Spleen (tissue), 11 donors: Measurements from ENCODE around the gene C1QTNF5. TPM values are rescaled to one million over a fixed set of nuclear protein-coding genes. Genes with fewer than 3 reads are reported as not detected.

Experiments
- DNase-seq: peaks from one replicate; pipeline ENCODE4 v3.0.0-alpha.2; 2020
- H3K27ac ChIP-seq, 8 donors: fragments of 200-600 bp; sonication (generic) in 7 of 8; 1 replicate in 4 of 8; 2 replicates in 4 of 8; pipeline versions ENCODE4 v1.5.0 to v1.8.0; 2016 to 2021; ENCODE audit warnings: inconsistent platforms in 4 of 8, mild to moderate bottlenecking in 4 of 8, moderate library complexity in 1 of 8
- H3K27me3 ChIP-seq, 7 donors: fragments of 200-600 bp; sonication (generic) in 6 of 7; replicated peaks in 1 of 7; 1 replicate in 4 of 7; 2 replicates in 3 of 7; pipeline versions ENCODE4 v1.5.0 to v1.8.0; 2016 to 2021; ENCODE audit warnings: inconsistent platforms in 3 of 7, mild to moderate bottlenecking in 1 of 7
- H3K36me3 ChIP-seq, 6 donors: fragments of 200-600 bp; sonication (generic) in 5 of 6; 1 replicate in 4 of 6; 2 replicates in 2 of 6; pipeline versions ENCODE4 v1.5.0 to v1.8.0; 2016 to 2021; ENCODE audit warnings: inconsistent platforms in 2 of 6
- H3K4me1 ChIP-seq, 6 donors: fragments of 200-600 bp; sonication (generic) in 5 of 6; 1 replicate in 3 of 6; 2 replicates in 3 of 6; pipeline versions ENCODE4 v1.5.0 to v1.8.0; 2016 to 2021; ENCODE audit warnings: inconsistent platforms in 3 of 6
- H3K4me3 ChIP-seq, 8 donors: fragments of 200-600 bp; sonication (generic) in 7 of 8; 1 replicate in 4 of 8; 2 replicates in 4 of 8; pipeline versions ENCODE4 v1.5.0 to v1.8.0; 2016 to 2021; ENCODE audit warnings: inconsistent platforms in 4 of 8, mild to moderate bottlenecking in 4 of 8, moderate library complexity in 2 of 8
- H3K9me3 ChIP-seq, 8 donors: fragments of 200-600 bp; sonication (generic) in 7 of 8; 1 replicate in 4 of 8; 2 replicates in 4 of 8; pipeline versions ENCODE4 v1.5.0 to v1.8.0; 2016 to 2021; ENCODE audit warnings: inconsistent platforms in 4 of 8
- CTCF ChIP-seq, 11 experiments: fragments of 200-600 bp in 7 of 11; fragments of 450-650 bp in 4 of 11; sonication (generic) in 4 of 11; IDR thresholded peaks in 8 of 11; conservative IDR thresholded peaks in 3 of 11; 1 replicate in 7 of 11; 2 replicates in 4 of 11; pipeline versions ENCODE4 v1.4.0 to v1.8.0; 2016 to 2021; ENCODE audit warnings: antibody characterized with exemption in 11 of 11, inconsistent platforms in 4 of 11, mild to moderate bottlenecking in 1 of 11
- POLR2A ChIP-seq, 3 donors: fragments of 450-650 bp; IDR thresholded peaks; one replicate each; pipeline ENCODE4 v1.5.1; 2017; ENCODE audit warnings: antibody characterized with exemption in 3 of 3, mild to moderate bottlenecking in 1 of 3
- POLR2AphosphoS5 ChIP-seq, 3 donors: sonication (generic); formaldehyde crosslinking; IDR thresholded peaks; one replicate each; pipeline ENCODE4 v1.5.1; 2017; ENCODE audit warnings: antibody characterized with exemption in 3 of 3
- WGBS, 5 donors: extraction: QIAGEN DNeasy Blood & Tissue Kit in 3 of 5; methylation state at CpG; one replicate each; pipeline versions ENCODE4 v1.1.5 to v1.1.7; 2013 to 2018; 5-methylcytosine and 5-hydroxymethylcytosine counted together
- intact Hi-C: fragments of 100-400 bp; cut with DNase I; formaldehyde crosslinking; loops from one replicate; pipeline ENCODE4 v1.15.0; 2023; ENCODE audit warnings: low total_unique reads
- polyA plus RNA-seq, 3 donors: library from polyadenylated mRNA; stranded (reverse); fragments of 200-250 nt; gene quantifications; one replicate each; pipeline ENCODE4 v1.2.1, GENCODE V29; 2013
- total RNA-seq, 7 donors: library from RNA; depleted of rRNA in 3 of 7; stranded (reverse); fragments of >200 nt in 3 of 7; fragmentation: NEBNext Ultra II Directional in 4 of 7; extraction: Animal tissue kit (Norgen Biotek cat#: 25700) in 4 of 7; gene quantifications; one replicate each; pipeline versions ENCODE4 v1.1.0 to v1.2.1, GENCODE V29; 2016 to 2021
- donor health status: healthy with polysubstance abuse.
- donor health status: DM: no; HTN: no; CAD: no; lungs with moderate emphysema.
- donor health status: DM: no; HTN: no; CAD: no.
- donor health status: Bipolar disorder and iron deficiency.
- donor health status: healthy.
- donor health status: DM: no; HTN: no; CAD: no.
- donor health status: DM: yes; HTN: yes; CAD: no.

Gene C1QTNF5
- total and polyA plus RNA-seq, 10 donors, result 10.3 to 55.0 (median 29.9) TPM

- no peak overlapping the region for H3K27ac ChIP-seq
- H3K9me3 ChIP-seq, result no peaks in the 10 kb centered on the region
- H3K36me3 ChIP-seq, result no peaks in the 10 kb centered on the region
- TF ChIP-seq CTCF (IDR thresholded peaks at IDR 0.05 in 8 of 11, conservative IDR thresholded peaks at IDR 0.05 in 3 of 11) (no peak), POLR2A (IDR thresholded peaks at IDR 0.05) (no peak), POLR2AphosphoS5 (IDR thresholded peaks at IDR 0.05) (no peak)
- WGBS, 5 donors, result 71 to 77% (median 74%) methylated on average over 17 of the region's 17 CpGs
- peak; percentile 54 for DNase-seq
- no peak overlapping the region for H3K4me3 ChIP-seq
- H3K4me1 ChIP-seq, result peaks cover 0 to 39% (median 13%) of the 10 kb centered on the region in 6 donors
- intact Hi-C loops, result no loop called here
- H3K27me3 ChIP-seq, result peaks cover 0 to 94% (median 35%) of the 10 kb centered on the region in 7 donors
Measured at GRCh38 chr11:119368121-119369034, 27.7 kb upstream of the C1QTNF5 start.

GRCh38 chr11:119367661-119368120 lies 27.0 kb upstream of the C1QTNF5 start:
- intact Hi-C loops, result no loop called here
- no peak for TF ChIP-seq CTCF (IDR thresholded peaks at IDR 0.05 in 8 of 11, conservative IDR thresholded peaks at IDR 0.05 in 3 of 11)
- TF ChIP-seq POLR2AphosphoS5 (IDR thresholded peaks at IDR 0.05), result no peak
- no peak for TF ChIP-seq POLR2A (IDR thresholded peaks at IDR 0.05)
- Histone ChIP-seq H3K27ac (no peak overlapping the region), H3K27me3 (peaks cover 0 to 94% (median 40%) of the 10 kb centered on the region in 7 donors), H3K4me3 (no peak overlapping the region), H3K4me1 (peaks cover 0 to 44% (median 18%) of the 10 kb centered on the region in 6 donors), H3K36me3 (no peaks in the 10 kb centered on the region), H3K9me3 (no peaks in the 10 kb centered on the region)
- 60 to 85% (median 70%) methylated on average over 8 to 9 of the region's 9 CpGs for WGBS, 5 donors
- peak; percentile 31 for DNase-seq

GRCh38 chr11:119366690-119367620 lies 26.3 kb upstream of the C1QTNF5 start:
- peaks cover 0 to 94% (median 40%) of the 10 kb centered on the region in 7 donors for H3K27me3 ChIP-seq
- DNase-seq, result peak; percentile 18
- H3K4me1 ChIP-seq, result peaks cover 0 to 44% (median 18%) of the 10 kb centered on the region in 6 donors
- TF ChIP-seq CTCF (IDR thresholded peaks at IDR 0.05 in 8 of 11, conservative IDR thresholded peaks at IDR 0.05 in 3 of 11), result no peak
- TF ChIP-seq POLR2AphosphoS5 (IDR thresholded peaks at IDR 0.05), result no peak
- TF ChIP-seq POLR2A (IDR thresholded peaks at IDR 0.05), result no peak
- H3K4me3 ChIP-seq, result no peak overlapping the region
- H3K27ac ChIP-seq, result no peak overlapping the region
- no peaks in the 10 kb centered on the region for H3K9me3 ChIP-seq
- intact Hi-C loops, result no loop called here
- WGBS, 5 donors, result 73 to 91% (median 87%) methylated on average over 9 to 11 of the region's 11 CpGs
- H3K36me3 ChIP-seq, result no peaks in the 10 kb centered on the region
